Hepatic stellate cell (primary cell): ENCODE data around the gene ARHGAP29.

Source experiments
- DNase-seq: peaks from one replicate; pipeline ENCODE4 v3.0.0; 2011; ENCODE audit warnings: low spot score

ARHGAP29 gene, protein sequence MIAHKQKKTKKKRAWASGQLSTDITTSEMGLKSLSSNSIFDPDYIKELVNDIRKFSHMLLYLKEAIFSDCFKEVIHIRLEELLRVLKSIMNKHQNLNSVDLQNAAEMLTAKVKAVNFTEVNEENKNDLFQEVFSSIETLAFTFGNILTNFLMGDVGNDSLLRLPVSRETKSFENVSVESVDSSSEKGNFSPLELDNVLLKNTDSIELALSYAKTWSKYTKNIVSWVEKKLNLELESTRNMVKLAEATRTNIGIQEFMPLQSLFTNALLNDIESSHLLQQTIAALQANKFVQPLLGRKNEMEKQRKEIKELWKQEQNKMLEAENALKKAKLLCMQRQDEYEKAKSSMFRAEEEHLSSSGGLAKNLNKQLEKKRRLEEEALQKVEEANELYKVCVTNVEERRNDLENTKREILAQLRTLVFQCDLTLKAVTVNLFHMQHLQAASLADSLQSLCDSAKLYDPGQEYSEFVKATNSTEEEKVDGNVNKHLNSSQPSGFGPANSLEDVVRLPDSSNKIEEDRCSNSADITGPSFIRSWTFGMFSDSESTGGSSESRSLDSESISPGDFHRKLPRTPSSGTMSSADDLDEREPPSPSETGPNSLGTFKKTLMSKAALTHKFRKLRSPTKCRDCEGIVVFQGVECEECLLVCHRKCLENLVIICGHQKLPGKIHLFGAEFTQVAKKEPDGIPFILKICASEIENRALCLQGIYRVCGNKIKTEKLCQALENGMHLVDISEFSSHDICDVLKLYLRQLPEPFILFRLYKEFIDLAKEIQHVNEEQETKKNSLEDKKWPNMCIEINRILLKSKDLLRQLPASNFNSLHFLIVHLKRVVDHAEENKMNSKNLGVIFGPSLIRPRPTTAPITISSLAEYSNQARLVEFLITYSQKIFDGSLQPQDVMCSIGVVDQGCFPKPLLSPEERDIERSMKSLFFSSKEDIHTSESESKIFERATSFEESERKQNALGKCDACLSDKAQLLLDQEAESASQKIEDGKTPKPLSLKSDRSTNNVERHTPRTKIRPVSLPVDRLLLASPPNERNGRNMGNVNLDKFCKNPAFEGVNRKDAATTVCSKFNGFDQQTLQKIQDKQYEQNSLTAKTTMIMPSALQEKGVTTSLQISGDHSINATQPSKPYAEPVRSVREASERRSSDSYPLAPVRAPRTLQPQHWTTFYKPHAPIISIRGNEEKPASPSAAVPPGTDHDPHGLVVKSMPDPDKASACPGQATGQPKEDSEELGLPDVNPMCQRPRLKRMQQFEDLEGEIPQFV

DNA sequence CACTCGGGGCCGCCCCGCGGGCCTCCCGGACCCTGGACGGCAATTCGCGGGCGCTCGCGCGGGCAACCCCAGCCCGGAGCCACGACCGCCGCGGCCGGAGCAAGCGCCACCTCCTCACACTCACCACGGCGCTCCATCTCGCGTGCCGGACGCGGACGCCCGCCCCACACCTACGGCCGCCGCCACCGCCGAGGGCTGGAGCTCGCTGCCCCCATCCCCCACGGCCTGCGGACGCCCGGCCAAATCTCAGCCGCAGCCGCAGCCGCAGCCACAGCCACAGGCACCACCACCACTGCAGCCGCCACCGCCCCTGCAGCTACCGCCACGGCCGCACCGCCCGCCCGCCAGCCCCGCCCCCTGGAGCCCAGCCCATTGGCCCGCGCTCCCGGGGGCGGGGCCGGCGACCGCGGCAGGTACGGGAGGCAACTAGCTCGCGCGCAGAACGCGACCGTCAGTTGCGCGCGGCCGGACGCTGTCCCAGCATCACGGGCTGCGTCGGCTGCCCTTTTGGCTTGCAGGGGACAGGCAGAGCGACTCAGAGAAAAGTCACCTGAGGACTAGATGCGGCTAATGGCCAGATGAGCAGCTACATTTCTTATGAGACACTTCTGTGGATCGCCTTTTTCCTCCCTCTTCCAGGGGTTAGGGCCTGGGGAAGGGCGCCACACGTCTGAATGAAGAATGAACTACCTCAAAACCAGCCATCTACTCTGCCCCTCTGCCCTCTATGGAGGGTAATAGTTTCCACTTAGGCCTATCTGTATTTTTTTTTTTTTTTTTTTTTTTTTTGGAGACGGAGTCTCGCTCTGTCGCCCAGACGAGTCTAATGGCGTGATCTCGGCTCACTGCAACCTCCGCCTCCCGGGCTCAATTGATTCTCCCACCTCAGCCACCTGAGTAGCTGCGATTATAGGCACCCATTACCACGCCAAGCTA lies at the start of gene ARHGAP29:
ARHGAP29 (minus strand) TSS at position 294 of the 936 bp plus-strand sequence. CDS start 5,973 bp downstream, outside the sequence.
- DNase-seq = peak; percentile 76

- no peak for DNase-seq
These were observed 49.6 kb upstream of the ARHGAP29 start for GRCh38 chr1:94286864-94287437.

GRCh38 chr1:94285031-94285654 lies 47.8 kb upstream of the ARHGAP29 start:
- no peak for DNase-seq

DNA sequence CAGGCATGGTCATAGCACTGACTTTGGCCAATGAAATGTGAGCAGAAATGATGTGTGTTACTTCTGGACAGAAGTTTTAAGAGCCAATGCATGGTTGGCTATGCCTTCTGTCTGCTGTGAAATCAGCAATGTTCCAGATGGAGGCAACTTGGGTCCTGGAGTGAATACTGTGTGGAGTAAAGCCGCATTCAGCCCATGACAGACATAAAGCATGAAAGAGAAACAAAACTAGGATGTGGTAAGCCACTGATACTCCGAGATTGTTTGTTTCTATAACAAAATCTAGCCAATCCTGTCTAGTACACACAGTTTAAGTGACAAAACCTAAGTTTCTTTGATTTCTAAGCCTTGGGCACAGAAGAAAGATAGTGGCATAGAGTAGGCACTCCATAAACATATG lies 47.1 kb upstream of the ARHGAP29 start:
- no peak for DNase-seq

- no peak for DNase-seq
These were observed 46.1 kb upstream of the ARHGAP29 start for GRCh38 chr1:94283462-94283861.

DNA sequence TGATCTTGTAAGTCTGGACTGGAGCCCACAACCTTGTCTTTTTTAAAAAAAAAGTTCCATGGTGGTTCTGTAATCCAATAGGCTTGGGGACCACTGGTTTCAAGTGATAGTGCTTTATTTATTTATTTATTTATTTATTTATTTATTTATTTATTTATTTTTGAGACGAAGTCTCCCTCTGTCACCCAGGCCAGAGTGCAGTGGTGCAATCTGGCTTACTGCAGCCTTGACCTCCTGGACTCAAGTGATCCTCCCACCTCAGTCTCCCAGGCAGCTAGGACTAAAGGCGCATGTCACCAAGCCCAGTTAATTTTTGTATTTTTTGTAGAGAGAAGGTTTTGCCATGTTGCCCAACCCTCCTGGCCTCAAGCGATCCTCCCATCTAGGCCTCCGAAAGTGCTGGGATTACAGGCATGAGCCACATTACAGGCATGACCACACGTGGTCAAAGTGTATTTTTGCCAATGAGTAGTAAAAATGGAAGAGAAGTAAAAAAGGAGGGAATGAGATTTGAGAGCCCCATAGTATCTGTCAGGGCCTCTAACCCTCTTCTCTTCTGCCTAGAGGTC lies 44.8 kb upstream of the ARHGAP29 start:
- no peak for DNase-seq

DNA sequence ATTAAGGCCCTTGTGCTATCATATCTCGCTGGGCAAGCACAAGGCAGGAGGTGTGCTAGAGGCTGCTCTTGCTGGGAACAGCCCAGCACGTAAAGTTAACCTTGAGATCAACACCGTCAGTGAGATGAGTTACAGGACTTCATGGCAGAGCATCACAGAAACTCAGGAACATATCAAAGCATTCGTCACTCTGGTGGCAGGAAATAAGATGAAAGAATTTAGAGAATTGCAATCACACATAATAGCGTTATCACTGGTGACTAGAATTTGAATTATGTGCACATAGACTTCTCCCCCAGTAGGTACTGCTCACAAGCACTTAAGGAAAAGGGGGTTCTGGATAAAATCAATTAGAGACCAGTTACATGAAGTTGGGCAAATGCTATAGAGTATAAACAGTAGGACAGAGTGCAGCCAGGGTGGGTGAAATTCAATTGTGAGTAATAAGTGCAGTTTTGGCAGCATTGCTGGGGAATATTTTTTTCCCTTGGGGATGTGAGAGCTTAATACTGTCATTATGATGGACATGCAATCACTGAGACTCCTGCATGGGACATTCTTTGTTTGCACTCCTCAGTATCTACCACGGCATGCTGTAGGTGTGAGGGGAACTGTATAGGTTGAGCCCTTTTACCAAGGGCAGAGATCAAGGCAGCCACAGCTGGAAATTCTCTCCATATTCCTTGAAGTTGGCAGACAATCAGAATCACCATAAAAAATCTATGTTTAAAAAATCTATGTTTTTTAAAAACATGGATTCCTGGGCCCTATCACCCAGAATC lies 44.2 kb upstream of the ARHGAP29 start:
- DNase-seq = no peak

DNA sequence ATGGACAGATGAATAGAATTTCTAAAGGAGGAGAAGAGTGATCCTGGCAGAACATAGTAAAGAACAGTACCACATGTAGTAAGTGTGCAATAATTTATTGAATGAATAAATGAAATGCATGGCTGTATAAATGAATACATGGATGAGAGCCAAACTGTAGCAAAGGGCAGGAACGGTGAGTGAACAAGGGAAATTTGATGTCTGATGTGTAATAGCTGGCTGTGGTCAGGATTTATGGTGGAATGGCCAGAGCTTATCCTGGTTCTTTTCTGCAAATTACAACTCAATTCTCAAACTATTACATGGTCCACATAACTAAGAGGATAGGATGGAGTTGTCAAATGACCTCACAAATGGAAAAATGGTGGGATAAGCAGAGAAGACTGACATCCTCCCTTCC lies 43.2 kb upstream of the ARHGAP29 start:
- no peak for DNase-seq

- DNase-seq = no peak
These were observed 42.1 kb upstream of the ARHGAP29 start for GRCh38 chr1:94279462-94279861.

- DNase-seq = no peak
These were observed 41.7 kb upstream of the ARHGAP29 start for GRCh38 chr1:94279038-94279437.

GRCh38 chr1:94276988-94277434 lies 39.6 kb upstream of the ARHGAP29 start:
- no peak for DNase-seq

DNA sequence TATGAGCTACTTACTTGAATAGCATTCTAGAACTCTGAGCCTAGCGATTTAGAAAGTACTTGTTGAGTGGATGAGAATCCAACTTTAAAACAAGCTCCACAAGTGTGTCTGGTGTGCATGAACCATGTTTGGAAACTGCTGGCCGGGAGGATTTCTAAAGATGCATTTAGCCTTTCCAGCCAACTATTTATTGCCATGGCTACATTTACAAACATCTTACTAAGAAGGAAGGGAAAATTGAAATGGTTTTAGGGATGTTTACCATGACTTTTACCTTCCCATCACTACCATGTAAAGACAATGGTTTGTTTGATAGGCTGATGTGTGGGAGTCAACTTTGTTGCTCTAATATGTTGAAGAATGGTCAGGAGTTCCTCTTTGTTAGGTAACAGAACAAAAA lies 37.7 kb upstream of the ARHGAP29 start:
- DNase-seq = no peak

GRCh38 chr1:94274561-94274960 lies 37.2 kb upstream of the ARHGAP29 start:
- DNase-seq = no peak

DNA sequence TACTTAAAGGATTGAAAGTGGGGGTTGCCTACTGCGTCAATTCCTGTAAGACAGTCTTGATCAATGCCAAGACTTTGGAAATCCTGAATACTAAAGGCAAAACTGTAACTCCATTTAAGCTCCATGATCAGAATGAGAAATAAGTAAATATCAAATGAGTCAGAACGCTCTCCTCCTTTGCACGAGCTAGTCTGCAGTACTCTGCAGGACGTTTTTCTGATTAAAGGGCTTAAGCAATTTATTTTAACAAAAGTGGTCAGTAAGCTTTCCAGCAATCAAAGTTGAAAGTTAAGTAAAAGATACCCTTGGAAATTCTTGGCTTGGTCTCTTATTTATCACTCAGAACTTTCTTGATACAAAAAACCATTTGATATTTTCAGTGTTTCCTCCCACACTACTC lies 35.7 kb upstream of the ARHGAP29 start:
- DNase-seq = no peak

DNA sequence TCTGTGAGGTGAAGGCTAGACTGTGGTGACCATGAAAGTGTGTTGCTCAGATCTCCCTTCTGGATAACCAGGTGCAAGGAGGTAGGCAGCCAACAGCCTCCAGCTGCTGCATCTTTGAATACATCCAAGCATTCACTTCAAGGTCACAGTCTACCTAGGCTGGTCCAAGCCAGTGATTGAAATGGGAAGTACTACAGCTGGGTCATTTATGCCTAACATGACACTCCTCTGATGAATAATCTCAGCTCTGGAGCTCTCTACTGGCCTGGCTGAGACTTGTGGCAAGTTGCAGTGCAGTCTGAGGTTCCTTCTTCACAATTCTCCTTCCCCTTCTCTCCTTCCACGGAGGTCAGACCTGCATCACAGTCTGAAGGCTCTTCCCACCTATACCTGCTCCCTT lies 35.0 kb upstream of the ARHGAP29 start:
- no peak for DNase-seq

GRCh38 chr1:94271373-94271772 lies 34.0 kb upstream of the ARHGAP29 start:
- DNase-seq = no peak

DNA sequence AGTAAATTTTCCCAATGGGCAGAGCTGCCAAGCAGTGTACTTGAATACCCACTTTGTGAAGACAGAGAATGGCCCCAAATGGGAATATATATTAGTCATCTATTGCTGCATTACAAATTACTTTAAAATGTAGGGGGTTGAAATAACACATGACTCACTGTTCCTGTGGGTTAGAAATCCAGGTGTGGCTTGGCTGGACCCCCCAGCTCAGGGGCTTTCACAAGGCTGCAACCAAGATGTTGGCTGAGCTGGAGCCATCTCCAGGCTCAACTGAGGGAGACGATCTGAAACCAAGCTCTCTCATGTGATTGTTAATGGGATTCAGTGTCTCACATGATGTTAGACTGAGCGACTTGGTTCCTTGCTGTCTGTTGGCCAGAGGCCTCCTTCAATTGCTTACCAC lies 33.4 kb upstream of the ARHGAP29 start:
- DNase-seq = no peak

DNA sequence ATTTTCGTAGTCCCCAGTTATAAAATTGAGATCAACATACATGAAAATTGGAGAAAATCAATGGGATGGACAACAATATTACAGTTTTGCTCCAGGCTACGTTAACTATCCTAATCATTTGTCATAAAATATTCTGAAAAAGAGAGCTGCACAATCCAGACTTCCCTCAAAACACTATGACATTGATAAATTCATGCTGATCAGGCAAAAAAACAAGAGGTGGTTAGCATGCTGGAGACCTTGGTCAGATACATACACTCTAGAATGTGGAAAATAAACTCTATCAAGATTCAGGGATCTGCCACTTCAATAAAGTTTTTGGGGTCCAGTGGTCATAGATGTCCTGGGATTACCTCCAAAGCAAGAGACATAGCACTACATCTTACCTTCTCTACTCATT lies 32.5 kb upstream of the ARHGAP29 start:
- DNase-seq = no peak

GRCh38 chr1:94265906-94266305 lies 28.5 kb upstream of the ARHGAP29 start:
- DNase-seq = no peak
